GM12878 (cell line): ENCODE data around the gene IL18. TPM values are rescaled to one million over a fixed set of nuclear protein-coding genes. Genes with fewer than 3 reads are reported as not detected.

Source experiments
- ATAC-seq: fragments of 200-7000 bp; cut with Tn5 transposase; 3 replicates; pipeline ENCODE4 v1.9.1; 2020; ENCODE audit warnings: mild to moderate bottlenecking, moderate library complexity
- BruUV-seq: library from RNA; stranded (reverse); fragments of 400-500 nt; replicated peaks from 2 replicates; lab custom pipeline; 2021; lab: Mats Ljungman, UMichigan
- CTCF ChIA-PET: fragments of 300-600 bp; sonication (Branson Sonifier 250); formaldehyde crosslinking; extraction: SDS; loops from one replicate; lab custom pipeline; 2021; ENCODE audit warnings: inconsistent platforms; lab: Yijun Ruan, JAX
- POLR2A ChIA-PET: fragments of 350-600 bp; formaldehyde crosslinking; extraction: SDS; loops from one replicate; lab custom pipeline; 2021; ENCODE audit warnings: inconsistent platforms; lab: Charles Lee
- RAD21 ChIA-PET: fragments of 300-600 bp; sonication (Branson Sonifier 250); formaldehyde crosslinking; loops from one replicate; lab custom pipeline; 2023; ENCODE audit warnings: antibody characterized with exemption; ENCODE audit not compliant: unreplicated experiment; lab: Charles Lee
- SMC1A ChIA-PET: fragments of 300-600 bp; sonication (Branson Sonifier 250); formaldehyde crosslinking; loops from one replicate; lab custom pipeline; 2023; ENCODE audit not compliant: unreplicated experiment, uncharacterized antibody; lab: Charles Lee
- DNase-seq: peaks from one replicate; pipeline ENCODE4 v3.0.0-alpha.2; 2011; ENCODE audit warnings: low read depth, low spot score
- FAIRE-seq: peaks from 3 replicates; lab custom pipeline; 2011; peaks lifted over from hg19 to GRCh38; lab: Jason Lieb, UNC
- H2AFZ ChIP-seq: 2 replicates; pipeline ENCODE4 v1.6.0; 2011; ENCODE audit warnings: low read depth, low read length, control low read depth; ENCODE audit not compliant: control insufficient read depth
- H3K27ac ChIP-seq: 2 replicates; pipeline ENCODE4 v1.5.1; 2011; ENCODE audit warnings: control low read depth; ENCODE audit not compliant: control insufficient read depth, insufficient read depth
- H3K27me3 ChIP-seq, 2 experiments: replicated peaks in 1 of 2; 2 replicates each; pipeline versions ENCODE4 v1.6.0 to v1.6.1; 2011; ENCODE audit warnings: low read length in 1 of 2; ENCODE audit not compliant: control insufficient read depth in 2 of 2, insufficient read depth in 2 of 2
- H3K36me3 ChIP-seq, 2 experiments: 2 replicates each; pipeline ENCODE4 v1.5.1; 2011; ENCODE audit warnings: low read length in 1 of 2; ENCODE audit not compliant: control insufficient read depth in 2 of 2, insufficient read depth in 2 of 2
- H3K4me1 ChIP-seq: 2 replicates; pipeline ENCODE4 v1.6.1; 2011; ENCODE audit warnings: mild to moderate bottlenecking, low read length, moderate library complexity, mixed read lengths; ENCODE audit not compliant: control insufficient read depth, insufficient read depth
- H3K4me2 ChIP-seq: 2 replicates; pipeline ENCODE4 v1.6.0; 2011; ENCODE audit warnings: control low read depth; ENCODE audit not compliant: control insufficient read depth, insufficient read depth
- H3K4me3 ChIP-seq: fragments of 200-600 bp; sonication (generic); 2 replicates; pipeline ENCODE4 v1.5.1; 2016
- H3K79me2 ChIP-seq: 2 replicates; pipeline ENCODE4 v1.6.0; 2011; ENCODE audit warnings: low read length; ENCODE audit not compliant: control insufficient read depth, insufficient read depth
- H3K9ac ChIP-seq: 2 replicates; pipeline ENCODE4 v1.8.0; 2011; ENCODE audit warnings: low read length, control low read depth, mixed read lengths; ENCODE audit not compliant: control insufficient read depth, insufficient read depth
- H3K9me3 ChIP-seq: replicated peaks from 3 replicates; pipeline ENCODE4 v1.5.1; 2011; ENCODE audit warnings: mild to moderate bottlenecking, low read length; ENCODE audit not compliant: control insufficient read depth, insufficient read depth
- H4K20me1 ChIP-seq: 2 replicates; pipeline ENCODE4 v1.6.0; 2011; ENCODE audit not compliant: control insufficient read depth, insufficient read depth
- ATF7 ChIP-seq: fragments of 450-650 bp; IDR thresholded peaks from 2 replicates; pipeline ENCODE4 v1.6.1; 2016; ENCODE audit warnings: low read depth, mild to moderate bottlenecking
- BCL3 ChIP-seq: IDR thresholded peaks from 2 replicates; pipeline ENCODE4 v1.6.1; 2011; ENCODE audit warnings: borderline replicate concordance, low read depth, mild to moderate bottlenecking, moderate library complexity, low read length; ENCODE audit not compliant: insufficient read depth, poor library complexity, severe bottlenecking
- CREM ChIP-seq: IDR thresholded peaks from 2 replicates; pipeline ENCODE4 v1.6.1; 2014; ENCODE audit warnings: antibody characterized with exemption, low read depth
- KAT2A ChIP-seq: conservative IDR thresholded peaks from 2 replicates; pipeline ENCODE4 v1.6.1; 2011; ENCODE audit warnings: low read depth, low read length; ENCODE audit not compliant: control insufficient read depth
- LARP7 ChIP-seq: fragments of 450-650 bp; IDR thresholded peaks from 2 replicates; pipeline ENCODE4 v1.6.1; 2017; ENCODE audit warnings: mild to moderate bottlenecking
- NR2F1 ChIP-seq: fragments of 450-650 bp; conservative IDR thresholded peaks from 2 replicates; pipeline ENCODE4 v1.6.1; 2017; ENCODE audit warnings: mild to moderate bottlenecking
- POU2F2 ChIP-seq: IDR thresholded peaks from 3 replicates; pipeline ENCODE4 v1.6.1; 2011; ENCODE audit warnings: low read depth, mild to moderate bottlenecking, low read length, borderline replicate concordance
- YY1 ChIP-seq: IDR thresholded peaks from 2 replicates; pipeline ENCODE4 v1.6.1; 2011; ENCODE audit warnings: low read depth, mild to moderate bottlenecking, low read length
- ZNF687 ChIP-seq: fragments of 450-650 bp; IDR thresholded peaks from 2 replicates; pipeline ENCODE4 v1.6.1; 2017; ENCODE audit warnings: mild to moderate bottlenecking, moderate library complexity
- WGBS: methylation state at CpG from one replicate; pipeline ENCODE4 v1.1.6; 2016; ENCODE audit warnings: low lambda C conversion rate; ENCODE audit not compliant: insufficient replicate concordance, insufficient coverage; ENCODE audit errors: missing lambda C conversion rate; 5-methylcytosine and 5-hydroxymethylcytosine counted together
- in situ Hi-C: fragments of 300-500 bp; cut with MboI; formaldehyde crosslinking; loops from 9 replicates; pipeline ENCODE4 v1.14.3; 2018; ENCODE audit warnings: mixed read lengths
- intact Hi-C: fragments of 100-400 bp; cut with micrococcal nuclease; formaldehyde crosslinking; loops from one replicate; pipeline ENCODE4 v1.14.2; 2022; ENCODE audit not compliant: unreplicated experiment
- polyA plus RNA-seq, 11 experiments: library from polyadenylated mRNA; depleted of rRNA in 4 of 11; unstranded in 6 of 11; stranded (reverse) in 5 of 11; fragments of >200 nt; fragmentation: Nextera tagmentation in 4 of 11; fragmentation: Illumina TruSeq in 1 of 11; extraction: Ambion mirVana in 4 of 11; extraction: Trizol in 1 of 11; gene quantifications; 1 replicate in 1 of 11; 2 replicates in 10 of 11; pipeline versions ENCODE4 v1.2.1 to v1.2.3, GENCODE V29; 2011 to 2016; ENCODE audit warnings: inconsistent platforms in 2 of 11, missing spikeins in 2 of 11, low read depth in 1 of 11
- total RNA-seq, 4 experiments: library from RNA; depleted of rRNA in 3 of 4; stranded (reverse); fragments of >200 nt in 3 of 4; fragmentation: Illumina TruSeq in 1 of 4; extraction: Trizol in 1 of 4; gene quantifications; 2 replicates each; pipeline versions ENCODE4 v1.2.1 to v1.2.3, GENCODE V29; 2013 to 2021

The IL18 gene
- total and polyA plus RNA-seq, 10 of the 15 experiments (the other 5 are each of a cell fraction or from before 2014, with no cell fraction given) = 0.12 to 0.42 (median 0.24) TPM

GRCh38 chr11:112173152-112173551, 9.3 kb upstream of the IL18 start:
- ATAC-seq (no peak), DNase-seq (no peak), FAIRE-seq (no peak)
- ChIA-PET RAD21 (no interaction called here), SMC1A (interaction anchor here (0.9 to 1.3 kb wide), 3 partner anchors 20 to 59 kb away, joined by 3 read pairs; no protein-coding TSS in a partner anchor), POLR2A (no interaction called here), CTCF (interaction anchor here (1.0 kb wide), 1 partner anchor 108 kb away, joined by 5 read pairs; no protein-coding TSS in a partner anchor)
- intact Hi-C loops = loop anchor here (10.0 kb wide), 2 partner anchors 158 to 238 kb away; partner anchors contain the start of gene DIXDC1
- no peak overlapping the region for H3K27ac ChIP-seq
- no peaks in the 10 kb centered on the region for H3K79me2 ChIP-seq
- no peak overlapping the region for H3K4me3 ChIP-seq
- no peaks in the 10 kb centered on the region for H3K27me3 ChIP-seq
- in situ Hi-C loops = no loop called here
- no TSS peak for BruUV-seq
- H3K4me2 ChIP-seq = no peak overlapping the region
- no peaks in the 10 kb centered on the region for H3K36me3 ChIP-seq
- H3K9me3 ChIP-seq = no peaks in the 10 kb centered on the region
- H3K4me1 ChIP-seq = no peaks in the 10 kb centered on the region
- 66% methylated on average over 3 of the region's 3 CpGs for whole genome bisulfite sequencing
- no peaks in the 10 kb centered on the region for H4K20me1 ChIP-seq
- no peak overlapping the region for H2AFZ ChIP-seq
- TF ChIP-seq NR2F1 = no peak
- TF ChIP-seq ATF7 = no peak
- no peak for TF ChIP-seq POU2F2
- TF ChIP-seq LARP7 = no peak
- TF ChIP-seq ZNF687 = no peak
- TF ChIP-seq KAT2A = no peak
- no peak for TF ChIP-seq BCL3
- TF ChIP-seq CREM = no peak
- TF ChIP-seq YY1 = no peak
- no peak overlapping the region for H3K9ac ChIP-seq
